ENCODE results near the gene ZNF423.
"Not testable (repeated sequence)": the region's sequence is repeated elsewhere in the genome, so short reads cannot be mapped to it uniquely, and the experiment has no call there.

ZNF423 gene

GRCh38 chr16:49688036-49688697 lies 167.7 kb downstream of the ZNF423 start:
- no peak for DNase-seq

- DNase-seq, result no peak
Observed at GRCh38 chr16:49687476-49688002, 168.4 kb downstream of the ZNF423 start.

- DNase-seq, result no peak
Observed at GRCh38 chr16:49684696-49685095, 171.2 kb downstream of the ZNF423 start.

- no peak for DNase-seq
Observed at GRCh38 chr16:49682577-49683165, 173.2 kb downstream of the ZNF423 start.

GRCh38 chr16:49681217-49681883 lies 174.6 kb downstream of the ZNF423 start:
- no peak for DNase-seq

- no peak for DNase-seq
Observed at GRCh38 chr16:49679095-49679494, 176.8 kb downstream of the ZNF423 start.

GRCh38 chr16:49677661-49678060 lies 178.3 kb downstream of the ZNF423 start:
- not testable (repeated sequence) for DNase-seq

- no peak for DNase-seq
Observed at GRCh38 chr16:49675413-49675812, 180.5 kb downstream of the ZNF423 start.

GRCh38 chr16:49674990-49675389 lies 180.9 kb downstream of the ZNF423 start:
- DNase-seq, result no peak

- no peak for DNase-seq
Observed at GRCh38 chr16:49674351-49674851, 181.5 kb downstream of the ZNF423 start.

- no peak for DNase-seq
Observed at GRCh38 chr16:49673442-49673841, 182.5 kb downstream of the ZNF423 start.

GRCh38 chr16:49672753-49673152 lies 183.2 kb downstream of the ZNF423 start:
- DNase-seq, result no peak

- no peak for DNase-seq
Observed at GRCh38 chr16:49671333-49671732, 184.6 kb downstream of the ZNF423 start.

- DNase-seq, result no peak
Observed at GRCh38 chr16:49670627-49671026, 185.3 kb downstream of the ZNF423 start.

GRCh38 chr16:49665482-49666230 lies 190.3 kb downstream of the ZNF423 start:
- no peak for DNase-seq

- no peak for DNase-seq
Observed at GRCh38 chr16:49664221-49665215, 191.4 kb downstream of the ZNF423 start.

GRCh38 chr16:49663081-49664065 lies 192.5 kb downstream of the ZNF423 start:
- no peak for DNase-seq

- DNase-seq, result no peak
Observed at GRCh38 chr16:49662569-49662968, 193.3 kb downstream of the ZNF423 start.

- no peak for DNase-seq
Observed at GRCh38 chr16:49661465-49662187, 194.3 kb downstream of the ZNF423 start.

GRCh38 chr16:49660626-49661025 lies 195.3 kb downstream of the ZNF423 start:
- no peak for DNase-seq
